ENCODE data around the gene TRMT2A.

Gene TRMT2A

GRCh38 chr22:20105456-20106204, 11.4 kb downstream of the TRMT2A start:
- Histone ChIP-seq H3K23ac (ENCODE audit: low read length in 2 of 2) (no peak overlapping the region), H2BK15ac (ENCODE audit: low read depth, poor library complexity, severe bottlenecking) (no peak overlapping the region), H3K18ac (ENCODE audit: low read depth in 1 of 2, low read length in 2 of 2) (no peak overlapping the region), H3K14ac (ENCODE audit: low read length in 2 of 2) (no peak overlapping the region), H3K27ac (ENCODE audit: low read length, poor library complexity, severe bottlenecking) (no peak overlapping the region), H3K4ac (ENCODE audit: low read depth in 1 of 2, low read length in 2 of 2) (no peak overlapping the region), H3K79me1 (replicated peaks; ENCODE audit: low read length, poor library complexity, severe bottlenecking) (peaks cover 39% of the 10 kb centered on the region), H2BK120ac (ENCODE audit: low read depth, low read length) (no peak overlapping the region), H3K36me3 (ENCODE audit: control insufficient read depth in 1 of 2, insufficient read depth in 2 of 2, low read depth in 1 of 2, low read length in 2 of 2) (peaks cover 82 to 89% of the 10 kb centered on the region in 2 experiments), H3K4me3 (ENCODE audit: insufficient read depth in 1 of 2, low read depth in 1 of 2, low read length in 2 of 2) (no peak overlapping the region), H2BK5ac (ENCODE audit: low read depth, low read length, poor library complexity, severe bottlenecking) (no peak overlapping the region), H2AK5ac (ENCODE audit: low read length, severe bottlenecking) (no peak overlapping the region), H2BK12ac (ENCODE audit: low read length in 2 of 2) (no peak overlapping the region), H3K9ac (ENCODE audit: low read length) (peak overlapping the region; percentile 16), H3K4me1 (ENCODE audit: control insufficient read depth, insufficient read depth, low read depth, low read length) (peaks cover 15% of the 10 kb centered on the region), H2AFZ (ENCODE audit: low read depth, low read length) (no peak overlapping the region), H3K4me2 (ENCODE audit: low read length, poor library complexity, severe bottlenecking) (no peak overlapping the region), H3K9me3 (ENCODE audit: control insufficient read depth, low read length) (no peaks in the 10 kb centered on the region), H3K27me3 (ENCODE audit: control insufficient read depth in 1 of 2, insufficient read depth in 1 of 2, low read length in 2 of 2) (no peaks in the 10 kb centered on the region), H4K8ac (ENCODE audit: low read length) (no peak overlapping the region), H4K91ac (ENCODE audit: low read length) (no peak overlapping the region)
- 97% methylated on average over 7 of the region's 7 CpGs for WGBS
- DNase-seq = no peak

- no peak overlapping the region for H2BK120ac ChIP-seq (ENCODE audit: low read depth, low read length)
- H2AK5ac ChIP-seq (ENCODE audit: low read length, severe bottlenecking) = no peak overlapping the region
- H2BK15ac ChIP-seq (ENCODE audit: low read depth, poor library complexity, severe bottlenecking) = no peak overlapping the region
- no peak overlapping the region for H2AFZ ChIP-seq (ENCODE audit: low read depth, low read length)
- no peak overlapping the region for H3K18ac ChIP-seq (ENCODE audit: low read depth in 1 of 2, low read length in 2 of 2)
- no peak overlapping the region for H3K4me3 ChIP-seq (ENCODE audit: insufficient read depth in 1 of 2, low read depth in 1 of 2, low read length in 2 of 2)
- H3K27ac ChIP-seq (ENCODE audit: low read length, poor library complexity, severe bottlenecking) = no peak overlapping the region
- H3K14ac ChIP-seq (ENCODE audit: low read length in 2 of 2) = no peak overlapping the region
- no peak overlapping the region for H2BK5ac ChIP-seq (ENCODE audit: low read depth, low read length, poor library complexity, severe bottlenecking)
- H3K23ac ChIP-seq (ENCODE audit: low read length in 2 of 2) = no peak overlapping the region
- peaks cover 15% of the 10 kb centered on the region for H3K4me1 ChIP-seq (ENCODE audit: control insufficient read depth, insufficient read depth, low read depth, low read length)
- H3K27me3 ChIP-seq (ENCODE audit: control insufficient read depth in 1 of 2, insufficient read depth in 1 of 2, low read length in 2 of 2) = no peaks in the 10 kb centered on the region
- peaks cover 43% of the 10 kb centered on the region for H3K79me1 ChIP-seq (replicated peaks; ENCODE audit: low read length, poor library complexity, severe bottlenecking)
- H3K36me3 ChIP-seq (ENCODE audit: control insufficient read depth in 1 of 2, insufficient read depth in 2 of 2, low read depth in 1 of 2, low read length in 2 of 2) = peaks cover 67 to 86% of the 10 kb centered on the region in 2 experiments
- no peak overlapping the region for H3K9ac ChIP-seq (ENCODE audit: low read length)
- WGBS = 96% methylated on average over 12 of the region's 12 CpGs
- no peak overlapping the region for H3K4ac ChIP-seq (ENCODE audit: low read depth in 1 of 2, low read length in 2 of 2)
- H2BK12ac ChIP-seq (ENCODE audit: low read length in 2 of 2) = no peak overlapping the region
- DNase-seq = no peak
- no peak overlapping the region for H3K4me2 ChIP-seq (ENCODE audit: low read length, poor library complexity, severe bottlenecking)
- no peaks in the 10 kb centered on the region for H3K9me3 ChIP-seq (ENCODE audit: control insufficient read depth, low read length)
- H4K8ac ChIP-seq (ENCODE audit: low read length) = no peak overlapping the region
- no peak overlapping the region for H4K91ac ChIP-seq (ENCODE audit: low read length)
These were observed 14.7 kb downstream of the TRMT2A start for GRCh38 chr22:20102203-20102780.

- 96% methylated on average over 8 of the region's 8 CpGs for WGBS
These were observed 15.4 kb downstream of the TRMT2A start for GRCh38 chr22:20101638-20102037.

GRCh38 chr22:20099099-20099711, 17.8 kb downstream of the TRMT2A start:
- H3K36me3 ChIP-seq (ENCODE audit: control insufficient read depth in 1 of 2, insufficient read depth in 2 of 2, low read depth in 1 of 2, low read length in 2 of 2) = peaks cover 56 to 87% of the 10 kb centered on the region in 2 experiments
- no peaks in the 10 kb centered on the region for H3K4me1 ChIP-seq (ENCODE audit: control insufficient read depth, insufficient read depth, low read depth, low read length)
- DNase-seq = no peak
- H2BK12ac ChIP-seq (ENCODE audit: low read length in 2 of 2) = no peak overlapping the region
- H2BK15ac ChIP-seq (ENCODE audit: low read depth, poor library complexity, severe bottlenecking) = no peak overlapping the region
- H3K4me3 ChIP-seq (ENCODE audit: insufficient read depth in 1 of 2, low read depth in 1 of 2, low read length in 2 of 2) = no peak overlapping the region
- no peak overlapping the region for H4K91ac ChIP-seq (ENCODE audit: low read length)
- 98% methylated on average over 6 of the region's 6 CpGs for WGBS
- H3K9ac ChIP-seq (ENCODE audit: low read length) = no peak overlapping the region
- H2AFZ ChIP-seq (ENCODE audit: low read depth, low read length) = no peak overlapping the region
- no peak overlapping the region for H3K14ac ChIP-seq (ENCODE audit: low read length in 2 of 2)
- H3K4ac ChIP-seq (ENCODE audit: low read depth in 1 of 2, low read length in 2 of 2) = no peak overlapping the region
- H3K4me2 ChIP-seq (ENCODE audit: low read length, poor library complexity, severe bottlenecking) = no peak overlapping the region
- no peaks in the 10 kb centered on the region for H3K27me3 ChIP-seq (ENCODE audit: control insufficient read depth in 1 of 2, insufficient read depth in 1 of 2, low read length in 2 of 2)
- H2BK5ac ChIP-seq (ENCODE audit: low read depth, low read length, poor library complexity, severe bottlenecking) = no peak overlapping the region
- H4K8ac ChIP-seq (ENCODE audit: low read length) = no peak overlapping the region
- no peak overlapping the region for H2AK5ac ChIP-seq (ENCODE audit: low read length, severe bottlenecking)
- H3K18ac ChIP-seq (ENCODE audit: low read depth in 1 of 2, low read length in 2 of 2) = no peak overlapping the region
- no peak overlapping the region for H3K27ac ChIP-seq (ENCODE audit: low read length, poor library complexity, severe bottlenecking)
- H2BK120ac ChIP-seq (ENCODE audit: low read depth, low read length) = no peak overlapping the region
- peaks cover 6% of the 10 kb centered on the region for H3K9me3 ChIP-seq (ENCODE audit: control insufficient read depth, low read length)
- no peak overlapping the region for H3K23ac ChIP-seq (ENCODE audit: low read length in 2 of 2)
- peaks cover 31% of the 10 kb centered on the region for H3K79me1 ChIP-seq (replicated peaks; ENCODE audit: low read length, poor library complexity, severe bottlenecking)

More at GRCh38 chr22:20101638-20102037, 15.4 kb downstream of the TRMT2A start:
- H3K14ac ChIP-seq (ENCODE audit: low read length in 2 of 2) = no peak overlapping the region
- no peak overlapping the region for H2BK12ac ChIP-seq (ENCODE audit: low read length in 2 of 2)
- no peak for DNase-seq
- peaks cover 3% of the 10 kb centered on the region for H3K9me3 ChIP-seq (ENCODE audit: control insufficient read depth, low read length)
- H3K79me1 ChIP-seq (replicated peaks; ENCODE audit: low read length, poor library complexity, severe bottlenecking) = peaks cover 37% of the 10 kb centered on the region
- no peak overlapping the region for H3K23ac ChIP-seq (ENCODE audit: low read length in 2 of 2)
- no peak overlapping the region for H3K4me3 ChIP-seq (ENCODE audit: insufficient read depth in 1 of 2, low read depth in 1 of 2, low read length in 2 of 2)
- H2BK120ac ChIP-seq (ENCODE audit: low read depth, low read length) = no peak overlapping the region
- peaks cover 15% of the 10 kb centered on the region for H3K4me1 ChIP-seq (ENCODE audit: control insufficient read depth, insufficient read depth, low read depth, low read length)
- H4K8ac ChIP-seq (ENCODE audit: low read length) = no peak overlapping the region
- no peaks in the 10 kb centered on the region for H3K27me3 ChIP-seq (ENCODE audit: control insufficient read depth in 1 of 2, insufficient read depth in 1 of 2, low read length in 2 of 2)
- no peak overlapping the region for H3K4me2 ChIP-seq (ENCODE audit: low read length, poor library complexity, severe bottlenecking)
- no peak overlapping the region for H2AK5ac ChIP-seq (ENCODE audit: low read length, severe bottlenecking)
- H3K4ac ChIP-seq (ENCODE audit: low read depth in 1 of 2, low read length in 2 of 2) = no peak overlapping the region
- H3K27ac ChIP-seq (ENCODE audit: low read length, poor library complexity, severe bottlenecking) = no peak overlapping the region
- H4K91ac ChIP-seq (ENCODE audit: low read length) = no peak overlapping the region
- H3K18ac ChIP-seq (ENCODE audit: low read depth in 1 of 2, low read length in 2 of 2) = no peak overlapping the region
- no peak overlapping the region for H3K9ac ChIP-seq (ENCODE audit: low read length)
- H3K36me3 ChIP-seq (ENCODE audit: control insufficient read depth in 1 of 2, insufficient read depth in 2 of 2, low read depth in 1 of 2, low read length in 2 of 2) = peaks cover 61 to 86% of the 10 kb centered on the region in 2 experiments
- H2BK5ac ChIP-seq (ENCODE audit: low read depth, low read length, poor library complexity, severe bottlenecking) = no peak overlapping the region
- H2AFZ ChIP-seq (ENCODE audit: low read depth, low read length) = no peak overlapping the region
- no peak overlapping the region for H2BK15ac ChIP-seq (ENCODE audit: low read depth, poor library complexity, severe bottlenecking)

All from mesenchymal stem cell (in vitro differentiated cells and primary cell).